OCI-LY3 (cell line): ENCODE measurements around the gene NXNL1.

Source experiments
- H2AFZ ChIP-seq: fragments of 200-600, 300-600 bp; shearing (Covaris generic); 2 replicates; pipeline ENCODE4 v1.6.0; 2014; ENCODE audit warnings: antibody characterized with exemption, low read depth, low read length
- H3K27ac ChIP-seq: fragments of 200-600, 300-600 bp; sonication (generic); 2 replicates; pipeline ENCODE4 v1.5.1; 2014; ENCODE audit warnings: mild to moderate bottlenecking, low read length, moderate library complexity, mixed read lengths
- H3K27me3 ChIP-seq: fragments of 200-600, 300-600 bp; sonication (generic); 2 replicates; pipeline ENCODE4 v1.6.1; 2014; ENCODE audit warnings: low read depth, low read length, mixed read lengths
- H3K36me3 ChIP-seq: fragments of 200-600, 300-600 bp; sonication (generic); replicated peaks from 2 replicates; pipeline ENCODE3; 2014; ENCODE audit warnings: low read depth, low read length, mixed read lengths
- H3K4me1 ChIP-seq: fragments of 300-600, 200-600 bp; sonication (generic); 2 replicates; pipeline ENCODE4 v1.6.1; 2014; ENCODE audit warnings: low read length, mixed read lengths
- H3K4me2 ChIP-seq: fragments of 200-600, 300-600 bp; sonication (generic); 2 replicates; pipeline ENCODE4 v1.6.1; 2014; ENCODE audit warnings: low read length, mixed read lengths
- H3K4me3 ChIP-seq: fragments of 300-600, 200-600 bp; sonication (generic); 2 replicates; pipeline ENCODE4 v1.5.1; 2014; ENCODE audit warnings: antibody characterized with exemption, mild to moderate bottlenecking, low read length, moderate library complexity
- H3K79me2 ChIP-seq: fragments of 300-600, 200-600 bp; shearing (Covaris generic); 2 replicates; pipeline ENCODE4 v1.6.1; 2014; ENCODE audit warnings: mild to moderate bottlenecking, low read length, mixed read lengths
- H3K9ac ChIP-seq: fragments of 300-600, 200-600 bp; shearing (Covaris generic); 2 replicates; pipeline ENCODE4 v1.6.0; 2014; ENCODE audit warnings: mild to moderate bottlenecking, low read length, moderate library complexity
- H3K9me3 ChIP-seq: fragments of 200-600, 300-600 bp; shearing (Covaris generic); 2 replicates; pipeline ENCODE4 v1.6.1; 2014; ENCODE audit warnings: low read length, mixed read lengths; ENCODE audit not compliant: insufficient read depth
- H4K20me1 ChIP-seq: fragments of 200-600, 300-600 bp; sonication (generic); 2 replicates; pipeline ENCODE4 v1.6.1; 2016; ENCODE audit warnings: low read length, mixed read lengths; ENCODE audit not compliant: insufficient read depth
- EZH2phosphoT487 ChIP-seq: fragments of 200-600 bp; shearing (Covaris generic); IDR thresholded peaks from 2 replicates; pipeline ENCODE4 v1.6.1; 2018; ENCODE audit warnings: antibody characterized with exemption, mixed run types, low read depth
- TF ChIP-seq, protein P1 (sequence below): fragments of 200-600, 300-600 bp; sonication (generic); IDR thresholded peaks from 2 replicates; pipeline ENCODE4 v1.5.1; 2014; ENCODE audit warnings: antibody characterized with exemption, low read length, low read depth

NXNL1 gene

DNA sequence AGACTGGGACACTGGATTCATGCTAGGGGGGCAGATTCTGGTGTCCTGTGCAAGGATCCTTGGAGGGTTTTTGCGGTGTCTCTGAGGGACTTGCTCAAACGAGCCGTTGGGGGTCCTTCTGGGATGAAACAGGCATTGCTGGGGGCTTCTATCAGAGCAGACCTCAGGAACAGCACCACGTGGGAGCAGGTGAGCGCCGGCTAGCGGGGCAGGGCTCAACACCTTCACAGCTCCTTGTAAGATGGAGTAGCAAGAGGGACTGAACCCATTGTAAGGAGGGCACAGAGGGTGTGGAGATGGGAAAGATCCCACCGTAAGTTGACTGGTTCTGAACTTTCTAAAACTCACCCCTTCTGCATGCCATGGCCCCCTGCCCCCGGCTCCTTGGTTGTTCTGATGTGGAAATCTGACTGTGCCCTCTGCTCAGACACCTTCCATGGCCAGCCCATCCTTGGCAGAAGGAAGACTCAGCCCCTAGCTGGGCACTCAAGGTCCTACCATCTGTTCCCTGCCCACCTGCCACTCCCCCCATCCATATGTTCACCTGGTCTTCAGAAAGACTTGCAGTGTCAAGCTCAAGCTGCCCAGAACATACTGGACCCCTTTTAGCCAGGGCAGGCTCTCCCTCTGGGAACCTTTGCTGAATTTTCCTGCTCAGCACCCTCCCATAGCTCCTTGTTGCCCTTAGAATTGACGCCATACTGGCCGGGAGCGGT is 10.8 kb upstream of the NXNL1 start:
- H4K20me1 ChIP-seq, result no peaks in the 10 kb centered on the region
- no peaks in the 10 kb centered on the region for H3K9me3 ChIP-seq
- H3K4me1 ChIP-seq, result peaks cover 19% of the 10 kb centered on the region
- TF ChIP-seq EZH2phosphoT487, result no peak
- TF ChIP-seq, protein P1, sequence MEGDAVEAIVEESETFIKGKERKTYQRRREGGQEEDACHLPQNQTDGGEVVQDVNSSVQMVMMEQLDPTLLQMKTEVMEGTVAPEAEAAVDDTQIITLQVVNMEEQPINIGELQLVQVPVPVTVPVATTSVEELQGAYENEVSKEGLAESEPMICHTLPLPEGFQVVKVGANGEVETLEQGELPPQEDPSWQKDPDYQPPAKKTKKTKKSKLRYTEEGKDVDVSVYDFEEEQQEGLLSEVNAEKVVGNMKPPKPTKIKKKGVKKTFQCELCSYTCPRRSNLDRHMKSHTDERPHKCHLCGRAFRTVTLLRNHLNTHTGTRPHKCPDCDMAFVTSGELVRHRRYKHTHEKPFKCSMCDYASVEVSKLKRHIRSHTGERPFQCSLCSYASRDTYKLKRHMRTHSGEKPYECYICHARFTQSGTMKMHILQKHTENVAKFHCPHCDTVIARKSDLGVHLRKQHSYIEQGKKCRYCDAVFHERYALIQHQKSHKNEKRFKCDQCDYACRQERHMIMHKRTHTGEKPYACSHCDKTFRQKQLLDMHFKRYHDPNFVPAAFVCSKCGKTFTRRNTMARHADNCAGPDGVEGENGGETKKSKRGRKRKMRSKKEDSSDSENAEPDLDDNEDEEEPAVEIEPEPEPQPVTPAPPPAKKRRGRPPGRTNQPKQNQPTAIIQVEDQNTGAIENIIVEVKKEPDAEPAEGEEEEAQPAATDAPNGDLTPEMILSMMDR, result no peak
- H3K79me2 ChIP-seq, result no peaks in the 10 kb centered on the region
- H3K27me3 ChIP-seq, result peaks cover 4% of the 10 kb centered on the region; the same call in 1 of the 2 replicates
- no peak overlapping the region for H3K27ac ChIP-seq
- H3K4me3 ChIP-seq, result peak overlapping the region; percentile 78
- peak overlapping the region; percentile 78 for H3K4me2 ChIP-seq
- peak overlapping the region; percentile 62; the same call in 1 of the 2 replicates for H3K9ac ChIP-seq
- no peaks in the 10 kb centered on the region for H3K36me3 ChIP-seq
- no peak overlapping the region for H2AFZ ChIP-seq

DNA sequence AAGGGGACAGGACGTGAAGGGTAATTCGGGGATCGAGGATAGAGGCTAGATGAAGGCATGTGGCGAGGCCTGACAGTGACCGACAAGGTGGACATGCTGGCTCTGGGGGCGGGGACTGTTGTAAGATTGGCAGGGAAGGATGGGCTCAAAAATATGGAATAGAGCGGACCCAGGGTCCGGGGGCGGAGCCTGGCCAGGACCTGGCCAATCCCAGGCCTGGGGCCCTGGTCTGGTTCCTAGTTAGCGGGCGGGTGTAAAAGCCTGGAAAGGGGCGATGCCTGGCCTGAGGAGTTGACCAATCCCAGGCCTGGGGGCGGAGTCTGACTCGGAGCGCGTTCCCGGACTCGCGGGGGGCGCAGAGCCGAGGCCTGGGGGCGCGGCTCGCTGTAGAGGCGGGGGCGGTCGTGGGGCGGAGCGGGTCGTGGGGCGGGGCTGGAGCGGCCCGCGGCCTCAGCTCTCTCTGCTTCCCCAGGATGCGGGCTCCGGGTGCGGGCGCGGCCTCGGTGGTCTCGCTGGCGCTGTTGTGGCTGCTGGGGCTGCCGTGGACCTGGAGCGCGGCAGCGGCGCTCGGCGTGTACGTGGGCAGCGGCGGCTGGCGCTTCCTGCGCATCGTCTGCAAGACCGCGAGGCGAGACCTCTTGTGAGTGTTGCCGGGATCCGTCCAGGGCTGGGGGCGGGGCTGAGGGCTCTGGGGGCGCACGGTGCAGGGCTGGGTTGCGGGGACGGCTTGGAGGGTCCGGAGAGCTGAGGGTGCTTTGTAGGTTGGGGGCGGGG is 9.5 kb upstream of the NXNL1 start, which contains the start of gene SLC27A1:
SLC27A1 (plus strand) TSS at position 457 of the 774 bp plus-strand sequence; CDS start at position 474, 17 bp downstream.
- no peaks in the 10 kb centered on the region for H3K9me3 ChIP-seq
- no peaks in the 10 kb centered on the region for H3K36me3 ChIP-seq

DNA sequence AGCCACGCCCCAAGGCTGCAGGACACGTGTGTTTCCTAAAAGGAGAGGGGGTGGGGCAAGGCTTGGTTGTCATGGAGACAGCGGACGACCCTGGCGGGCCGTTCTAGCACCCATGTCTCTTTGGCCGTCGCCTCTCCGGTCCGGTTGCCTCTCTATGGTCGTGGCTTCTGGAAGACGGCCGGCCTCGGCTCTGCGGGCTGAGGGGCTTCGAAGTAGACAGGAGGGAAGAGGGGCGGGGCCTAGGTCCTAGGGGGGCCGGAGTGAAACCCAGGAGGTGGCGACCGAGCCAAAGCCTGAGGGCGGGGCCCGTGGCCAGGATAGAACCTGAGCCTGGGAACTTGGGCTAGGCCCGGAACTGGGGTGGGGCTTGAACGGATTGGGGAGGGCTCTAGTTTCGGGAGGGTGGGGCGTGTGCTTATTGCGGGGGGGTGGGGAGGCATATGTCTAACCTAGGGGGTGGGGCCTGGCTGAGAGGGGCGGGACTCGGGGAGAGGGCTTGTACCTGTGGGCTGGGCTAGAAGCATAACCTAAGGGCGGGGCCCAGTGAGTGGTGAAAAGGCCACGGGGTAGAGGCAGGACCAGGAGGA is 8.8 kb upstream of the NXNL1 start:
- peak overlapping the region; percentile 78 for H2AFZ ChIP-seq
- H3K27ac ChIP-seq, result peak overlapping the region; percentile 47
- H3K9me3 ChIP-seq, result no peaks in the 10 kb centered on the region
- no peaks in the 10 kb centered on the region for H3K36me3 ChIP-seq
- TF ChIP-seq EZH2phosphoT487, result no peak
- TF ChIP-seq, protein P1, result no peak
- peak overlapping the region; percentile 60 for H3K9ac ChIP-seq
- H4K20me1 ChIP-seq, result no peaks in the 10 kb centered on the region
- peak overlapping the region; percentile 78 for H3K4me2 ChIP-seq
- H3K79me2 ChIP-seq, result no peaks in the 10 kb centered on the region
- H3K27me3 ChIP-seq, result peaks cover 8% of the 10 kb centered on the region
- H3K4me3 ChIP-seq, result peak overlapping the region; percentile 78
- H3K4me1 ChIP-seq, result peaks cover 22% of the 10 kb centered on the region

More for the DNA sequence above, 9.5 kb upstream of the NXNL1 start, which contains the start of gene SLC27A1:
- H3K9ac ChIP-seq, result peak within 1 kb of the TSS; percentile 62
- no peaks in the 10 kb centered on the region for H4K20me1 ChIP-seq
- peaks cover 22% of the 10 kb centered on the region for H3K4me1 ChIP-seq
- peak within 1 kb of the TSS; percentile 78 for H3K4me3 ChIP-seq
- H2AFZ ChIP-seq, result peak within 1 kb of the TSS; percentile 78
- no peak for TF ChIP-seq EZH2phosphoT487
- H3K27me3 ChIP-seq, result peaks cover 4% of the 10 kb centered on the region; the same call in 1 of the 2 replicates
- H3K27ac ChIP-seq, result peak within 1 kb of the TSS; percentile 47
- H3K4me2 ChIP-seq, result peak within 1 kb of the TSS; percentile 78
- no peaks in the 10 kb centered on the region for H3K79me2 ChIP-seq

DNA sequence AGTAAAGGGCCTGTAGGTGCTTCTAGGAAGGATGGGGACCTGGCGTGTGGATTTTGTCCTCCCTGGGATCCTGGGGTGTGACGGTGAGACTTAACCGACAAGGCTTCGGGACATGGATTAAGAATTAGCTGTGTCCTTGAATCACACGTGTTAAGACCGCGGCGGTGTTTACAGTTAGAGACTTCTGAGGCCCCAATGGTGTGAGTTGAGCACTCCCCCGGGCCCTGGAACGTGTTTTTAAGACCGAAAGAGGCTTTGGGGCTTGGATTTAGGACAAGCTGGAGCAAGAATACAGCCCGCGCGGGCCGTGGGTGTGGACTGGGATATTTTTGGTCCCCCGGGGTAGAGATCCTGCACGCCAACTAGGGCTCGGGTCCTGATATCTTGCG is 8.4 kb upstream of the NXNL1 start:
- Histone ChIP-seq H3K9ac (peak overlapping the region; percentile 60), H3K27me3 (peaks cover 10% of the 10 kb centered on the region), H3K4me3 (peak overlapping the region; percentile 78), H3K27ac (peak overlapping the region; percentile 41; the same call in 1 of the 2 replicates), H3K4me1 (peaks cover 22% of the 10 kb centered on the region), H3K4me2 (peak overlapping the region; percentile 78), H2AFZ (peak overlapping the region; percentile 57; the same call in 1 of the 2 replicates), H3K79me2 (no peaks in the 10 kb centered on the region), H3K36me3 (no peaks in the 10 kb centered on the region), H4K20me1 (no peaks in the 10 kb centered on the region), H3K9me3 (no peaks in the 10 kb centered on the region)
- no peak for TF ChIP-seq EZH2phosphoT487
- TF ChIP-seq, protein P1, result no peak
